GM12892 (cell line): ENCODE data around the gene ZNF521.

Source experiments
- POLR2A ChIP-seq: IDR thresholded peaks from 2 replicates; pipeline ENCODE4 v1.6.1; 2011; ENCODE audit warnings: low read depth, low read length, control low read depth
- POLR2AphosphoS5 ChIP-seq: IDR thresholded peaks from 2 replicates; pipeline ENCODE4 v1.6.1; 2011; ENCODE audit warnings: low read depth, low read length, control low read depth
- TAF1 ChIP-seq: IDR thresholded peaks from 2 replicates; pipeline ENCODE4 v1.6.1; 2011; ENCODE audit warnings: low read depth, mild to moderate bottlenecking, control low read depth, low read length, borderline replicate concordance

GRCh38 chr18:25043104-25043503, 308.9 kb downstream of the ZNF521 start:
- TF ChIP-seq POLR2A (no peak), POLR2AphosphoS5 (no peak), TAF1 (no peak)
